Stomach (tissue), 9 donors: Measurements from ENCODE around the gene DENND6A. TPM values are rescaled to one million over a fixed set of nuclear protein-coding genes. Genes with fewer than 3 reads are reported as not detected.

Experiments
- DNase-seq, 2 donors: peaks; one replicate each; pipeline versions ENCODE4 v3.0.0 to v3.0.0-alpha.2; 2013 to 2019
- H3K27ac ChIP-seq, 5 donors: fragments of 200-600 bp in 4 of 5; sonication (generic) in 4 of 5; one replicate each; pipeline ENCODE4 v1.5.1; 2013 to 2019; ENCODE audit warnings: mild to moderate bottlenecking in 1 of 5, moderate library complexity in 1 of 5
- H3K27me3 ChIP-seq, 3 donors: fragments of 200-600 bp; sonication (generic); one replicate each; pipeline ENCODE4 v1.5.1; 2017 to 2019; ENCODE audit warnings: mixed run types in 1 of 3
- H3K36me3 ChIP-seq, 4 donors: fragments of 200-600 bp; sonication (generic); 1 replicate in 3 of 4; 2 replicates in 1 of 4; pipeline ENCODE4 v1.5.1; 2016 to 2019
- H3K4me1 ChIP-seq, 4 donors: fragments of 200-600 bp; sonication (generic); one replicate each; pipeline ENCODE4 v1.5.1; 2016 to 2019
- H3K4me3 ChIP-seq, 4 donors: fragments of 200-600 bp; sonication (generic) in 3 of 4; one replicate each; pipeline ENCODE4 v1.5.1; 2016 to 2019; ENCODE audit warnings: mild to moderate bottlenecking in 1 of 4
- H3K9me3 ChIP-seq, 4 donors: fragments of 200-600 bp; sonication (generic); one replicate each; pipeline ENCODE4 v1.5.1; 2016 to 2019
- EP300 ChIP-seq: sonication (generic); formaldehyde crosslinking; IDR thresholded peaks from one replicate; pipeline ENCODE4 v1.6.1; 2017; ENCODE audit warnings: antibody characterized with exemption
- POLR2A ChIP-seq, 4 donors: fragments of 450-650 bp; IDR thresholded peaks; one replicate each; pipeline ENCODE4 v1.6.1; 2016; ENCODE audit warnings: antibody characterized with exemption in 4 of 4, control low read depth in 2 of 4, mild to moderate bottlenecking in 1 of 4, moderate library complexity in 1 of 4
- POLR2AphosphoS5 ChIP-seq, 3 donors: sonication (generic); formaldehyde crosslinking; IDR thresholded peaks; one replicate each; pipeline ENCODE4 v1.6.1; 2016; ENCODE audit warnings: antibody characterized with exemption in 3 of 3
- whole genome bisulfite sequencing, 5 donors: extraction: QIAGEN DNeasy Blood & Tissue Kit in 3 of 5; methylation state at CpG; one replicate each; pipeline versions ENCODE4 v1.1.5 to v1.1.7; 2013 to 2018; 5-methylcytosine and 5-hydroxymethylcytosine counted together
- intact Hi-C: fragments of 100-400 bp; cut with DNase I; formaldehyde crosslinking; loops from one replicate; pipeline ENCODE4 v1.15.1; 2023; ENCODE audit warnings: low total_unique reads
- polyA plus RNA-seq, 3 donors: library from polyadenylated mRNA; stranded (reverse); fragments of 200-250 nt; gene quantifications; one replicate each; pipeline ENCODE4 v1.2.3, GENCODE V29; 2013
- total RNA-seq, 5 donors: library from RNA; depleted of rRNA; stranded (reverse); fragments of >200 nt; gene quantifications; one replicate each; pipeline versions ENCODE4 v1.1.0 to v1.2.3, GENCODE V29; 2014 to 2016
- TF ChIP-seq, protein P1 (sequence below), 7 experiments: fragments of 450-650 bp in 4 of 7; fragments of 200-600 bp in 3 of 7; sonication (generic) in 3 of 7; IDR thresholded peaks; one replicate each; pipeline ENCODE4 v1.5.1; 2016 to 2019; ENCODE audit warnings: antibody characterized with exemption in 7 of 7, control low read depth in 2 of 7, mild to moderate bottlenecking in 1 of 7
- donor health status: healthy with polysubstance abuse.
- donor health status: Bipolar disorder and iron deficiency.
- donor health status: healthy.

Gene DENND6A
- total and polyA plus RNA-seq, 8 donors = 6.5 to 110 (median 11.0) TPM

GRCh38 chr3:57727106-57727505 lies 34.2 kb upstream of the DENND6A start:
- Histone ChIP-seq H3K4me3 (no peak overlapping the region), H3K9me3 (no peaks in the 10 kb centered on the region), H3K27me3 (no peaks in the 10 kb centered on the region), H3K4me1 (no peaks in the 10 kb centered on the region), H3K36me3 (no peaks in the 10 kb centered on the region), H3K27ac (no peak overlapping the region)
- intact Hi-C loops = no loop called here
- TF ChIP-seq POLR2A (IDR thresholded peaks at IDR 0.05) (no peak), EP300 (no peak), POLR2AphosphoS5 (IDR thresholded peaks at IDR 0.05) (no peak)
- TF ChIP-seq, protein P1, sequence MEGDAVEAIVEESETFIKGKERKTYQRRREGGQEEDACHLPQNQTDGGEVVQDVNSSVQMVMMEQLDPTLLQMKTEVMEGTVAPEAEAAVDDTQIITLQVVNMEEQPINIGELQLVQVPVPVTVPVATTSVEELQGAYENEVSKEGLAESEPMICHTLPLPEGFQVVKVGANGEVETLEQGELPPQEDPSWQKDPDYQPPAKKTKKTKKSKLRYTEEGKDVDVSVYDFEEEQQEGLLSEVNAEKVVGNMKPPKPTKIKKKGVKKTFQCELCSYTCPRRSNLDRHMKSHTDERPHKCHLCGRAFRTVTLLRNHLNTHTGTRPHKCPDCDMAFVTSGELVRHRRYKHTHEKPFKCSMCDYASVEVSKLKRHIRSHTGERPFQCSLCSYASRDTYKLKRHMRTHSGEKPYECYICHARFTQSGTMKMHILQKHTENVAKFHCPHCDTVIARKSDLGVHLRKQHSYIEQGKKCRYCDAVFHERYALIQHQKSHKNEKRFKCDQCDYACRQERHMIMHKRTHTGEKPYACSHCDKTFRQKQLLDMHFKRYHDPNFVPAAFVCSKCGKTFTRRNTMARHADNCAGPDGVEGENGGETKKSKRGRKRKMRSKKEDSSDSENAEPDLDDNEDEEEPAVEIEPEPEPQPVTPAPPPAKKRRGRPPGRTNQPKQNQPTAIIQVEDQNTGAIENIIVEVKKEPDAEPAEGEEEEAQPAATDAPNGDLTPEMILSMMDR (IDR thresholded peaks at IDR 0.05) = no peak
- DNase-seq = no peak
- WGBS, 5 donors = 77 to 91% (median 87%) methylated on average over 5 of the region's 5 CpGs

- TF ChIP-seq EP300 (no peak), POLR2A (IDR thresholded peaks at IDR 0.05) (no peak), POLR2AphosphoS5 (IDR thresholded peaks at IDR 0.05) (no peak)
- TF ChIP-seq, protein P1 (IDR thresholded peaks at IDR 0.05) = no peak
- Histone ChIP-seq H3K4me3 (no peak overlapping the region), H3K27ac (no peak overlapping the region), H3K36me3 (no peaks in the 10 kb centered on the region), H3K9me3 (no peaks in the 10 kb centered on the region), H3K27me3 (no peaks in the 10 kb centered on the region), H3K4me1 (no peaks in the 10 kb centered on the region)
- intact Hi-C loops = no loop called here
- DNase-seq = no peak
Observed at GRCh38 chr3:57726397-57726796, 33.5 kb upstream of the DENND6A start.

DNA sequence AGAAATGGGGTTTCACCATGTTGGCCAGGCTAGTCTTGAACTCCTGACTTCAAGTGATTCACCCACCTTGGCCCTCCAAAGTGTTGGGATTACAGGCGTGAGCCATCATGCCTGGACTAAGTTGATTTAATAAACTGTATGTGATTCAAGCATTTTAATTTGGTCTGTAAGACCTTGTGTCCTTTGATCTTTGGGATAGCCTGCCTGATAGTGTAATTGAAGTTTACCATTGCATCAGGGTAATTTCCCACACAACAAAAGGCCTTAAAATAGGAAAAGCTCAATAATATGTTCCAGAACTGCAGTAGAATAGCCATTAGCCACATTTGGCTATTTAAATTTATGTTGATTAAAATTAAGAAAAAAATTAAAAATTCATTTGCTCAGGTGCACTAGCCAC lies 25.2 kb upstream of the DENND6A start:
- Histone ChIP-seq H3K36me3 (no peaks in the 10 kb centered on the region), H3K27me3 (no peaks in the 10 kb centered on the region), H3K9me3 (no peaks in the 10 kb centered on the region), H3K4me3 (no peak overlapping the region), H3K27ac (no peak overlapping the region), H3K4me1 (no peaks in the 10 kb centered on the region)
- intact Hi-C loops = no loop called here
- DNase-seq = no peak
- TF ChIP-seq EP300 = no peak
- TF ChIP-seq POLR2AphosphoS5 (IDR thresholded peaks at IDR 0.05) = no peak
- TF ChIP-seq, protein P1 (IDR thresholded peaks at IDR 0.05) = no peak
- TF ChIP-seq POLR2A (IDR thresholded peaks at IDR 0.05) = no peak
- 84 to 100% (median 91%) methylated on average over 1 of the region's 1 CpG for WGBS, 5 donors

DNA sequence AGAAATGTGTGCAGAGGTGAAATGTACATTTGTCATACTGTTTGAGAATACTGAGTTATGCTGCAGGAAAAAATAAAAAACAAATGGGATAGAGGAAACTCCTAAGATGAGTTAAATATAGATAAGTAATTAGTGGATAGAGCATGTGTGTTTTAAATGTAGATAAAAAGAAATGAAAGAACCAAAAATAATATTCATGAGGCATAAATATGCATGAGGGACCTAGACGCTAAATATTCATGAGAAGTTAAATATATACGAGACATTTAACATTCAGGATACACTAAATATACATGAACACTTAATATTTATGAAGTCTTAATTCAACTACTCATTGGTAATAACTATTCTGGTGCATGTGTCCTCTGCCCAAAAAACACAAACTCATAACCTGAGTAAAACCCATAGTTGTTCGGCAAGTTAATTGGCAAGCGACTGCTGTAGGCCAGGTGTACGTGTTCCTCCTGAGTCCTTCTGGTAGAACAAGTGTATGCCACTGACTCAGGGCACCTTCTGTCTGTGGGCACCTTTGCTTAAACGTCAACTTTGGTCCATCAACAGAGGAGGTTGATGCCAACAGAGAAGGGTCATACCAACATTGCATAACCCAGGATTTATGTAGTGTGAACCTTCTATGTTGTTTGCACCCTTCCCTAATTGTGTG lies 24.5 kb upstream of the DENND6A start:
- intact Hi-C loops = no loop called here
- H3K27ac ChIP-seq = no peak overlapping the region
- no peaks in the 10 kb centered on the region for H3K4me1 ChIP-seq
- H3K4me3 ChIP-seq = no peak overlapping the region
- H3K9me3 ChIP-seq = no peaks in the 10 kb centered on the region
- no peaks in the 10 kb centered on the region for H3K27me3 ChIP-seq
- TF ChIP-seq POLR2AphosphoS5 (IDR thresholded peaks at IDR 0.05) = no peak
- no peak for TF ChIP-seq EP300
- TF ChIP-seq POLR2A (IDR thresholded peaks at IDR 0.05) = no peak
- TF ChIP-seq, protein P1 (IDR thresholded peaks at IDR 0.05) = no peak
- no peaks in the 10 kb centered on the region for H3K36me3 ChIP-seq
- no peak for DNase-seq
- WGBS, 5 donors = 87 to 97% (median 93%) methylated on average over 6 of the region's 6 CpGs
